ENCODE results near the gene CCDC92B.

DNA sequence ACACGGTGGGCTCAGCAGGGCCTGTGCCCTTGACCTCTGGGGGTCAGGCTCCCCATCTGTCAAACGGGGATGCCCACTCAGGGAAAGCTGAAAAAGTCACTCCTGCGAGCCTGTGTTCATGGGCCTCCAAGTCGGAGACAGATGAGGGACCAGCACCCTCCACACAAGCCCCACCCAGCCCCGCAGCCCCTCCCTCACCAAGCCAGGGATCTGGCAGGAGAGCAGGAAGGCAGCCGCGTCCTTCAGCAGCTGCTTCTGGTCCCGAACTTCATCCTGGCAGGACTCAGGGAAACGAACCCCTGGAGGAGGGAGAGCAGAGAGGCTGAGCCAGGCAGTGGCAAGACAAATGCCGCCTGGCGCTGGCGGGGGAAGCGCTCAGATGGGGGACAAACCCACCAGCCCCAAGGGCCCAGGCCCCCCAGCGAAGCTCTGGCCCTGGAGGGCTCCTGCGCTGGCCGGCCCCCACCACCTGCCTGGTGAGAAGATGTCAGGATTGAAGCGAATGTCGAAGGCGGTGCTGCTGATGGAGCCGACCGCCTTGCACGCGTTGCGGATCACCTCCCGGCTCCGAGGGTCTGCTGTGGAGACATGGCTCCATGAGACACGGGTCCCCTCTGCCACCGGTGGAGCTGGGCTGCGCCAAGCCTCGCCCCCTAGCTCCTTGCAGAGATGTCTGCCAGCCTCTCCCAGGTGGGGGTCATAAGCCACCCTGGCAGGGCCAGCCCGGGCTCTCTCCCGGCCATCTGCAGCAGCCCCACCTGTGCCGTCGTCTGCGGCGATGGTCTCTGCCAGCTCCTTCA is 53.3 kb downstream of the CCDC92B start:
- TF ChIP-seq POLR2A (IDR thresholded peaks at IDR 0.05) (no peak), EP300 (IDR thresholded peaks at IDR 0.05; ENCODE audit: low read depth) (no peak)
- TF ChIP-seq, protein P1, sequence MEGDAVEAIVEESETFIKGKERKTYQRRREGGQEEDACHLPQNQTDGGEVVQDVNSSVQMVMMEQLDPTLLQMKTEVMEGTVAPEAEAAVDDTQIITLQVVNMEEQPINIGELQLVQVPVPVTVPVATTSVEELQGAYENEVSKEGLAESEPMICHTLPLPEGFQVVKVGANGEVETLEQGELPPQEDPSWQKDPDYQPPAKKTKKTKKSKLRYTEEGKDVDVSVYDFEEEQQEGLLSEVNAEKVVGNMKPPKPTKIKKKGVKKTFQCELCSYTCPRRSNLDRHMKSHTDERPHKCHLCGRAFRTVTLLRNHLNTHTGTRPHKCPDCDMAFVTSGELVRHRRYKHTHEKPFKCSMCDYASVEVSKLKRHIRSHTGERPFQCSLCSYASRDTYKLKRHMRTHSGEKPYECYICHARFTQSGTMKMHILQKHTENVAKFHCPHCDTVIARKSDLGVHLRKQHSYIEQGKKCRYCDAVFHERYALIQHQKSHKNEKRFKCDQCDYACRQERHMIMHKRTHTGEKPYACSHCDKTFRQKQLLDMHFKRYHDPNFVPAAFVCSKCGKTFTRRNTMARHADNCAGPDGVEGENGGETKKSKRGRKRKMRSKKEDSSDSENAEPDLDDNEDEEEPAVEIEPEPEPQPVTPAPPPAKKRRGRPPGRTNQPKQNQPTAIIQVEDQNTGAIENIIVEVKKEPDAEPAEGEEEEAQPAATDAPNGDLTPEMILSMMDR (IDR thresholded peaks at IDR 0.05): no peak

All from transverse colon (tissue), 3 donors.